ENCODE measurements around the gene MBTD1.

Gene MBTD1

DNA sequence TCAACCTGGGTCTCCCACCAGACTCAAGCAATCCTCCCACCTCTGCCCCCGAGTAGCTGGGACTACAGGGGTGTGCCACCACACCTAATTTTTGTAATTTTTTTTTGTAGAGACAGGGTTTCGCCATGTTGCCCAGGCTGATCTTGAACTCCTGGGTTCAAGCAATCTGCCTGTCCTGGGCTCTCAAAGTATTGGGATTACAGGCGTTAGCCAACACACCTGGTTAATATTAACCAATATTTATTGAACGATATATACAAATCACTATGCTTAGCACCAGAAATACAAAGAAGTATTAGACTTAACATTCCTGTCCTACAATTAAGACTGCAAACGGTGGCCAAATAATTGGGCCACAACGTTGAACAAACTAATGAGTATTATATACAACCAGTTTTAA is 4.2 kb downstream of the MBTD1 start:
- no peak overlapping the region for H3K4me3 ChIP-seq
- DNase-seq (ENCODE audit: low spot score): no peak
- H3K27ac ChIP-seq: no peak overlapping the region
- TF ChIP-seq CTCF (IDR thresholded peaks at IDR 0.05): no peak

DNA sequence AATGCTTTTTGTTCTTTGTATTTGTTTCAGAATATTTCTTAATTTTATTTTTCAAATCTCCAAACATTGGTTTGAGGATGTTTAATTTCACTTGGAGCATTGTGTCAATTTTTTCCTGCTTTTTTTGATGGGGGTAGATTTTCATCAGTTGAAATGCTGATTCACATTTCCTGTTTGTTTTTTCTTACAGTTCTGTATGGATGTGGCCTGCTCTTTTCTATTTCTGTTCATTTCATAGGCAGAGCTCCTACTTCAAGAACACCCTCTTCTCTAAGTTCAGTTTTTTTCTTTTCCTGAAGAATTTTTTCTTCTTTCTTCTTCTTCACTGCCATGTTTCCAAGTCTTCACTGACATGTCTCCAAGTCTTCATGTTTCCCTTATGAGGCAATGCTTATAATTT is 8.8 kb downstream of the MBTD1 start:
- H3K4me3 ChIP-seq: no peak overlapping the region
- no peak overlapping the region for H3K27ac ChIP-seq
- no peak for DNase-seq (ENCODE audit: low spot score)
- TF ChIP-seq CTCF (IDR thresholded peaks at IDR 0.05): no peak

- Histone ChIP-seq H3K4me3 (no peak overlapping the region), H3K27ac (no peak overlapping the region)
- DNase-seq (ENCODE audit: low spot score): no peak
- TF ChIP-seq CTCF (IDR thresholded peaks at IDR 0.05): no peak
Measured at GRCh38 chr17:51250314-51250840, 9.5 kb downstream of the MBTD1 start.

- no peak for TF ChIP-seq CTCF (IDR thresholded peaks at IDR 0.05)
- DNase-seq (ENCODE audit: low spot score): no peak
- Histone ChIP-seq H3K27ac (no peak overlapping the region), H3K4me3 (no peak overlapping the region)
Measured at GRCh38 chr17:51245535-51245934, 14.3 kb downstream of the MBTD1 start.

DNA sequence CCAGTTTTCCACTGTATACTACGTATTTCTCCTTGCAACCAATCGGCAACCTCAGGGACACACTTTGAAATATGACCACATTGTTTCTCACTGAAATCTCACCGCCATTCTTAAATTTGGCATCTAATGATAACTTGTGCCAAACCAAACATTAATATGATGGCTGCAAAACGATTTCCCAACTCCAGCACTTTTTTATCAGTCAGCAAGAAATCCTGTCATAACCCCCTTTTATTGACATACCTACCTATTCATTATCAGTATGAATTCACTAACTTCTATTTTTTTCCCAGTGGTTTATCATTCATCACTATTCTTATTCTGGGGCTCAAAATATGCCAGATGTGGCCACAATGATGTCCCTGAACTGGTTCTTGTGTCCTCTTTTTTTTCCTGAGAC is 15.8 kb downstream of the MBTD1 start:
- no peak for TF ChIP-seq CTCF (IDR thresholded peaks at IDR 0.05)
- H3K4me3 ChIP-seq: no peak overlapping the region
- no peak for DNase-seq (ENCODE audit: low spot score)
- H3K27ac ChIP-seq: no peak overlapping the region

DNA sequence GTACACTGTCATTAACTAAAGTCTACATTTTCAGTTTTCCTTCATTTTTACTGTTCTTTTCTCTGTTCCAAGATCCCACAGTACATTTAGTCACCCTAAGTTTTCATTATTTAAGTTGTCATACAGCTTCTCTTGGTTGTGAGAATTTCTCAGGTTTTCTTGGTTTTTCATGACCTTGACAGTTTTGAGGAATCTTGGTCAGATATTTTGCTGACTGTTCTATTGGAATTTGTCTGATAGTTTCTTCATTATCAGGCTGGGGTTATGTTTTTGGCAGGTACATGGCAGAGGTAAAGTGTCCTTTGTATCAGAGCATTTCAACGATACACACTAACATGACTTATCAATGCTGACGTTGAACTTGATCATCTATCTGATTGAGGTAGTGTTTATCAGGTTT is 19.6 kb downstream of the MBTD1 start:
- H3K27ac ChIP-seq: no peak overlapping the region
- no peak for TF ChIP-seq CTCF (IDR thresholded peaks at IDR 0.05)
- DNase-seq (ENCODE audit: low spot score): no peak
- H3K4me3 ChIP-seq: no peak overlapping the region

GRCh38 chr17:51238255-51238887 is 21.5 kb downstream of the MBTD1 start:
- TF ChIP-seq CTCF (IDR thresholded peaks at IDR 0.05): no peak
- no peak overlapping the region for H3K27ac ChIP-seq
- H3K4me3 ChIP-seq: no peak overlapping the region
- no peak for DNase-seq (ENCODE audit: low spot score)
